Measurements from ENCODE around the gene BPIFB6. TPM values are rescaled to one million over a fixed set of nuclear protein-coding genes. Genes with fewer than 3 reads are reported as not detected.

The BPIFB6 gene
- total and polyA plus RNA-seq, 11 donors: not detected

- ATAC-seq (no peak), DNase-seq (no peak)
- H3K27me3 ChIP-seq: no peaks in the 10 kb centered on the region
- intact Hi-C loops (cut with DNase I): no loop called here
- no peak within 1 kb of the TSS for H3K4me3 ChIP-seq
- H3K27ac ChIP-seq: no peak within 1 kb of the TSS
- no peaks in the 10 kb centered on the region for H3K4me1 ChIP-seq
- 81 to 90% (median 85%) methylated on average over 6 of the region's 6 CpGs for WGBS, 4 donors
- TF ChIP-seq CTCF (IDR thresholded peaks at IDR 0.05) (no peak), POLR2A (IDR thresholded peaks at IDR 0.05) (no peak)
- H3K36me3 ChIP-seq: no peaks in the 10 kb centered on the region
- H3K9me3 ChIP-seq: peaks cover 0 to 8% (median 0%) of the 10 kb centered on the region in 12 donors
Measured at GRCh38 chr20:33004141-33004751, 27.2 kb upstream of the BPIFB6 start, which contains the start of gene SUN5. SUN5 (minus strand) TSS chr20:33004433; CDS start chr20:33004340, 93 bp downstream.

- TF ChIP-seq CTCF (IDR thresholded peaks at IDR 0.05) (peak in 7 of 12 donors; percentile 13 to 55 (median 22)), POLR2A (IDR thresholded peaks at IDR 0.05) (no peak)
- no peaks in the 10 kb centered on the region for H3K36me3 ChIP-seq
- no peak for ATAC-seq
- no peaks in the 10 kb centered on the region for H3K27me3 ChIP-seq
- peaks cover 0 to 8% (median 0%) of the 10 kb centered on the region in 12 donors for H3K9me3 ChIP-seq
- H3K27ac ChIP-seq: no peak overlapping the region
- WGBS, 4 donors: 51 to 58% (median 54%) methylated on average over 4 of the region's 4 CpGs
- no peak overlapping the region for H3K4me3 ChIP-seq
- H3K4me1 ChIP-seq: no peaks in the 10 kb centered on the region
- intact Hi-C loops (cut with DNase I): no loop called here
- DNase-seq: no peak
Measured at GRCh38 chr20:33005132-33005566, 26.3 kb upstream of the BPIFB6 start.

GRCh38 chr20:33005908-33006775 lies 25.3 kb upstream of the BPIFB6 start:
- no peak for DNase-seq
- no peaks in the 10 kb centered on the region for H3K4me1 ChIP-seq
- no peaks in the 10 kb centered on the region for H3K36me3 ChIP-seq
- no peak overlapping the region for H3K27ac ChIP-seq
- no peaks in the 10 kb centered on the region for H3K27me3 ChIP-seq
- intact Hi-C loops (cut with DNase I): no loop called here
- H3K9me3 ChIP-seq: peaks cover 0 to 8% (median 0%) of the 10 kb centered on the region in 12 donors
- WGBS, 4 donors: 71 to 88% (median 81%) methylated on average over 8 of the region's 8 CpGs
- TF ChIP-seq CTCF (IDR thresholded peaks at IDR 0.05) (no peak), POLR2A (IDR thresholded peaks at IDR 0.05) (no peak)
- H3K4me3 ChIP-seq: no peak overlapping the region
- ATAC-seq: no peak

- ATAC-seq: no peak
- H3K27me3 ChIP-seq: no peaks in the 10 kb centered on the region
- intact Hi-C loops (cut with DNase I): no loop called here
- H3K4me1 ChIP-seq: no peaks in the 10 kb centered on the region
- TF ChIP-seq CTCF (IDR thresholded peaks at IDR 0.05): no peak
- TF ChIP-seq POLR2A (IDR thresholded peaks at IDR 0.05): no peak
- no peak for DNase-seq
- peaks cover 0 to 8% (median 0%) of the 10 kb centered on the region in 12 donors for H3K9me3 ChIP-seq
- WGBS, 4 donors: 86 to 89% (median 88%) methylated on average over 8 of the region's 8 CpGs
- no peak overlapping the region for H3K4me3 ChIP-seq
- no peaks in the 10 kb centered on the region for H3K36me3 ChIP-seq
- H3K27ac ChIP-seq: no peak overlapping the region
Measured at GRCh38 chr20:33006776-33007375, 24.6 kb upstream of the BPIFB6 start.

All from heart left ventricle (tissue), 16 donors.